ENCODE measurements around the gene CREB3L2. TPM values are rescaled to one million over a fixed set of nuclear protein-coding genes. Genes with fewer than 3 reads are reported as not detected.
A peak's percentile ranks its signal among the peaks of the same experiment; 100 is the strongest.

The CREB3L2 gene
- total RNA-seq, 1 donor from 2014 or later: 103 TPM

DNA sequence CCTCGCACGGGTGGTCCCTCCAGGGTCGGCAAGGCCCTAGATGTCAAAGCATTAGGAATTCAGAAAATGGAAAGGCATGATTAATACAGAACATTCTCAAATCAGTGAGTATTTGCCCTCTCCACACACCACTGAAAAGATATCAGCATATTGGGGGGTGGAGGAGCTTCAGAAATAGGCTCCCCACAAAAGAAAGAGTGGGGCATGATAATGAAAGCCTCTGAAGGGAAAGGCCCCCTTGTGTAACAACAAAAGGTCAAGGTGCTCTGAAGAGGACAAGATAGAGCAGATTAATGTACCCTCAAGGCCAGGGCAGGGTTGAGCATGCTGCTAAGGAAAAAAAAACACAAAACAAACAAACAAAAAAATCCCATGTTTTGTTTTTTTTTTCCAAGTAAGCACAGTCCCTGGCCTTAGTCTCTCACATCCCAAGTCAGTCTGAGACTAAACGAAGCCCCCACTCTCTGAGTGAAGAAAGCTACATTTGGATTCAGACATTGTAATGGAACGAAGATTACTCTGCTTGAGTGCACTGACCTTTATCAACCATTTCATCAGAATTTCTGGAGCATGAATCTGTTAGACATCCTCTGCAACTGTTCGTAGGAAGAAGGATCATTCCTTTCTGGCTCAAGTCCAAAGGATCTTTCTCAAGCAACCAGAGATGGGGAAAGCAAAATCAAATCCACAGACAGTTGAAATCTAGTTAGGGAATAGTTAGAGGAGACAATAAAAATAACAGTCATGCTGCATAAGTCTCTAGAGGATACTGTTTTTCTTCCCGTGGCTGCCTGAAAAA, 127.7 kb downstream of the CREB3L2 start:
- intact Hi-C loops (cut with DNase I): no loop called here
- ATAC-seq (peak; percentile 63), DNase-seq (ENCODE audit: low spot score) (no peak)

DNA sequence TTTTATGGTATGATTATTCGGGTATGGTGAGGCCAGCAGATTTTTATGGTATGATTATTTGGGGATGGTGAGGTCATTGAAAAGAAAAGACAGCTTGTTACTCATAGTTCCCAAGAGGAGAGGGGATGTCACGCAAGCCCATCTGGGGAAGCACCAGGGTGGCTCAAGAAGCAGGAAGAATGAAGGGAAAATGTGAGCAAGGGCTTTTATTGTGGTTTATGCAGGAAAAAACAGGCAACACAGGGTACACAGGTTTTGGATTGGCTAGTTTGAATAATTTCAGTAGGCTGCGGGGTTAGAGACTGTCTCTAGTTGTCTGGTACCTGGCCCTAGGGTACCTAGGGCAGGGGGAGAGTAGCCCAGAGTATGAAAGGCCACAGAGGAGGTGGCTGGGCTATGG, 128.4 kb downstream of the CREB3L2 start:
- ATAC-seq (no peak), DNase-seq (ENCODE audit: low spot score) (no peak)
- intact Hi-C loops (cut with DNase I): no loop called here

DNA sequence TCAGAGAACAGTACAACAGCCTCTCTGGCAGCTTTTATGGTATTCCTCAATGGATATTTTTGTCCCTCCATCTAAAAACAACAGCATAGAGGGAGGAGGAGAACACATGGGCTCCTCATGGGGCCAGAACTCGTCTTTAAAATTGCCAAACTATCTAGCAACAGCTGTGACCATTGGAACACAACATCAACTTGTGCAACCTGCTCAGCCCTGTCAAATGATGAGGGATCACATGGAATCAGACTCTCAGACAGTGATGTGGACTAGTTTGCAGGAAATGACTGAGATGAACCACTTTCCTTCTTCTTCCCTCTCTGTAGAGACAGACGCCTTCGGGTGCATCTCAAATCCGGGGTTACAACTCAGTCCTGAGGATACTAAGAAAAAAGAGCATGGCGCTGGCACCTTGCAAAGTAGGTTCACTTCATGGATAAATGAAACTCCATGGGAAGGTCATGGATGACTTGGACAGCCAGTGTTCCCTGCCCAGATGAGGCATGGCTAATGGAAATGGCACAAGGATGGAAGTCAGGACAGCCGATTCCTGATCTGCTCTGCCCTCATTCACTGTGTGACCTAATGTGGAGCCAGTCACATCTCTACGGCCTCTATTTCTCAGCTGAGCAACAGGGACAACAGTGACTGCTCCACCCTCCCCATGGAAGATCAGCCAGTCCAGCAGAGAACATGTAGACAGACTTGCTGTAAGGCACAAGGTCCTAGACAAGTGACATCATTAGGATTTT, 130.5 kb downstream of the CREB3L2 start:
- intact Hi-C loops (cut with DNase I): no loop called here
- ATAC-seq: peak; percentile 84
- DNase-seq (ENCODE audit: low spot score): no peak

DNA sequence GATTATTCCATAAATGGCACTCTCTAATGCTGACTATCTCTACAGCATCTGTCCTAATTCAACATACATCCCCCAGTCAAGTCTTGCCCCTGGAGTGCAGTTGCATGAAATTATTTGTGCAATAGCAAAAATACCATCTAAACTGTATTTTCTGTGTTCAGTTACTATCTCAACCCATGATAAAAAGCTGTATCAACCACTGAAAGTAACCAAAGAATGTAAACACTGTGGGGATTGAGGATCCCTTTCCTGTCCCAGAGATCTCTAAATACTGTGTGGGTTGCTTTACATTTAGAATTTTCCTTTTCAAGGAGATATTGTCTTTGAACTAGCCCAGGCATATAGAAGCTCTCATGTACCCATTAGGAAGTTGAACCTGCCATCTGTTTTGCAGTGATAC, 131.2 kb downstream of the CREB3L2 start:
- ATAC-seq (no peak), DNase-seq (ENCODE audit: low spot score) (no peak)
- intact Hi-C loops (cut with DNase I): no loop called here

DNA sequence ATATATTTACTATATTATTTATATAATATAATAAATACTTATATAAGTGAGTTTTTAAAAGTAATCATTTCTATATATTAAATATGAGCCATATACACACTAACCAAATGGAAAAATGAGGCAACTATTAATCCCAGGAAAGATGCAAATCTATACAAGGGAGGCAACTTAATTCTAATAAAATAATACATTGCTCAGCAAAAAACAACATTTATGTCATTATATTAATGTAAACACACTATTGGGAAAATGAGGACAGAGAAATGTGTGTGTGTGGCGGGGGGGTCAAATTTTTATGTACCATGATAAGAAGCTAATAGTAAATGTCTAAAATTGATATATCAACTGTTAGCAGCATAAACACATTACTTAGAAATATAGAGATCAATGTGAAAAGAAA, 131.8 kb downstream of the CREB3L2 start:
- intact Hi-C loops (cut with DNase I): no loop called here
- DNase-seq (ENCODE audit: low spot score) (no peak), ATAC-seq (no peak)

DNA sequence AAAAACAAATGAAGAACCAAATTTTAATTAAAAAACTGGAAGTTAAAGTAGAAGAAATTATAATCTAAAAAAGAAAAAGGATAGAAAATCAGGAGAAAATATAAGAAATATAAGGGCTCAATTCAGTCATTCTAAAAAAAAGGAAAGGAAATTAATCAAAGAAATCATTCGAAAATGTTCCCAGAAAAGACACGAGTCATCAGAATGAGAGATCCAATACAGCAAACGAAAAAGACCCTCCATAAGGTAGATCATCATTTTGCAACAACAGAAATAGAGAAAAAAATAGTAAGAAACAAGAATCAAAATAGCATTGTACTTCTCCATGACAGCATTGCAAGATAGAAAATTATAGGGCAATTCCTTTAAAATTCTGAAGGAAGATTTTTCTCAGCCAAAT, 132.6 kb downstream of the CREB3L2 start:
- DNase-seq (ENCODE audit: low spot score): no peak
- intact Hi-C loops (cut with DNase I): no loop called here
- ATAC-seq: no peak

DNA sequence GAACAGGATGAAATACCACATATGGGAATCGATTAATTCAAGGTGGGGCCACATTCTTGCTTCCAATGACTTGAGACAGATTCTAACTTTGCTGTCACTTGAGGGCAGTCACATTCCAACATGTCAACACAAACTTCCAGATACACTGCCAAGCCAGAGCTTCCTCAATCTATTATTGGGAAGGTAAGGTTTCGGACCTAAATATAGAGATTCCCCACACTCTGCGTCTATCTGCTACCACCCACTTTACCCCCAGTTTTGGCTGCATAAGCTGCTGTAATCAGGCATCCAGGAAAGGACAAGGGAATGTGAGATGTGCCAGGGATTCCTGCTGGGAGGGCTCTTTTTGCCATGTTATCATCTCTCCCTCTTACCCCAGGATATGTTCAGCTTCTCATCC, 134.6 kb downstream of the CREB3L2 start:
- no peak for ATAC-seq
- DNase-seq (ENCODE audit: low spot score): no peak
- intact Hi-C loops (cut with DNase I): no loop called here

DNA sequence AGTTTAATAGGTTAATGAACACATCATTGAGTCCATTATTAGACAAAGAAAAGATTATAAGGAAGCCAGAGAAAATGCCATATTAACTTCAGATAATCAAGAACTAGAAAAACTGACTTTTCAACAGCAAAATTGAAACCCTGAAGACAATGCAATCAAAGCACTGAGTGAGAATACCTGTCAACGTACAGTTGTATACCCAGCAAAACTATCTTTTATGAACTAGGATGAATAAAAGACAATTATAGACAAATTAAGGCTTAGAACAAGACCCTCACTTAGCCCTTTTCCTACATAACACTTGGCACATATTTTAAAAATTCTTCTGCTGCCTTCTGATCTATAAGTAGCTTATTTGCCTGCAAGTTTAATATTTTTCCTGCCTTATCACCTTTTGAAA, 136.1 kb downstream of the CREB3L2 start:
- ATAC-seq (no peak), DNase-seq (ENCODE audit: low spot score) (no peak)

DNA sequence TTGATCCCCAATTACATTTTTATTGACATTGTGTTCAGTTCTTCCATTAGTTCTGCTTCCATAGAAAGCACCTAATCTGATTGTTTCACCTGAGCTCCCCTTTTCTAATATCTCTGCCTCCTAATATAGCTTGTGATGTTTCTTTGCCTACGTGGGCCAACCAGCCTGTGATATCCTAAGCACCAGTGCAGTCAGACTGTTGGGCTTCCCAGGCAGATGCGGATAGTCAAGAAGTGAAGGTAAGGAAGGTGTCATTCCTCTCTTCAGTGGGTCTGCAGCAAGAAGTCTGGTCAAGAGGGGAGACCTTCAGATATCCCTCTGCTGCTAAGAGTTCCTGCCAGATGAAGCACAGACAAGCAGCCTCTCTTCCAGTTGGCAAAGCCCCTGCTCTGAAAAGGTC, 138.9 kb downstream of the CREB3L2 start:
- DNase-seq (ENCODE audit: low spot score) (no peak), ATAC-seq (no peak)

More for the DNA sequence above, 136.1 kb downstream of the CREB3L2 start:
- intact Hi-C loops (cut with DNase I): no loop called here

DNA sequence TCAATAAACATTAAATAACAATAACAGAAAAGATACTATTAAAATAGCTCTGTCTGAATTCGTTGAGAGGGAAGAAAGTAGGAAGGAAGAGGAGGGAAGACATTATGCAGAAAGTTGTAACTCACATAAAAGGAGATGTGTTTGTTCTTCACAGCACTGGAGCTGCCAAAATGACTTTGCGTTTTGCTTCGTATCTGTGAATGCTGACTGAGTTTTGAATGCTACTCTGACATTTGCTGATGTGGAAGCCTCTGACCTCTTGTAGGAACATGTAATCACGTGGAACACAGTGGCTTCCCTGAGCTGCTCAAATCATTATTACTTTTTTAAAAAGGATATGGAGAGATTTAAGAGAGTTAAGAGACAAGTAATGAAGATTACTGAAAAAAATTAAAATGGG, 139.5 kb downstream of the CREB3L2 start:
- no peak for ATAC-seq
- no peak for DNase-seq (ENCODE audit: low spot score)
- intact Hi-C loops (cut with DNase I): no loop called here

More for the DNA sequence above, 138.9 kb downstream of the CREB3L2 start:
- intact Hi-C loops (cut with DNase I): no loop called here

DNA sequence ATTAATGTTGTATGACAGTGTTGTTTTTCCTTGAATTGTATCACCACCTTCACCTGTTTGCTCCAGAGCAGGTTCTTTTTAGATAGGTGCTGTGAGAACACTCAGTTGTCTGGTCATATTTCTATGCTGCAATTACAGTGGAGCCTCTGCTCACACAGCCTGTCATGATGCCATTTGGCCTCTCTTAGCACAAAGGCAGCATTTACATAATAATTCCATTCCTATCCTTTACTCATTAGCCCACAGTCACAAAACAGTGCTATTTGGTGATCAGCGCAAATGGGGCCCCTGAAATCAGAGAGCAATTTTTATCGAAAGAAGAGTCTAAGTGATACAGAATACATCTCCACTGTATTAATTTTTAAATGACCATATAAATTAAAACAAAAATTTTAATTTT, 141.3 kb downstream of the CREB3L2 start:
- ATAC-seq: no peak
- no peak for DNase-seq (ENCODE audit: low spot score)
- intact Hi-C loops (cut with DNase I): no loop called here

DNA sequence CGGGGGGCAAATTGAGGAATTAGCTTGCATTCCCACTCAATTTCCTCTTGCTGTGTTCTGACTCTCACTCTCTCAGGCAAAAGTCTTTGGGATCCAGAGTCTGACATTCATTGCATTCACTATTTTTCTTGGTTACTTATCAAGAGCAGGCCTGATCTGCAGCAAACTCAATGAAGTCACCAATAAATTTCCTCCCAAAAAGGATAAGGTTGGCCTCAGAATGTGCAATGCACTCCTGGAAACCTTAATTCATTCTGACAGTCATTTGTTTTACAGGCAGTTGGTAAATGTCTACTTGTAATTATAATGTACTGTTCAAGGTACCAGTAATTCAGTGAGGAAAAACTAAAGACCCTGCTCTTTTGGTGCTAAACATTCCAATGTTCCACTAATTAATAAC, 148.8 kb downstream of the CREB3L2 start:
- DNase-seq (ENCODE audit: low spot score): no peak
- no peak for ATAC-seq
- intact Hi-C loops (cut with DNase I): no loop called here

DNA sequence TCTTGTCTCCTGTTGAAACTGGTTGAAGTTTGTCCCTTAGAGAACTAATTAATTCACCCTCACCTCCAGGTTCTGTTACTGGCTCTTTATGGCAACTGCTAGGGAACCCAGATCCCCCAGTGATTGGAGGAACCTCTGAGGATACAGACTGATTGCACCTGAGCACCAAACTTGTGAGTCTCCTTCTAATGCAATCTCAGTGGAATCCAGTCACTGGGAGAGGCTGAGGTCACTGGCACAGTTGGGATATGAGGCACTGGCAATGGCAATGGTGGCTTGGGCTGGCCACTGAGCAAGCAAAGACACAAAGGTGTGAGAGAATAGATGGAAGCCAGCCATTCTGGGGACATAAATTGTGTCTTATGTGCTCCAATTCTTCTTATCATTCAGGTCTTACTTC, 149.8 kb downstream of the CREB3L2 start:
- ATAC-seq: no peak
- no peak for DNase-seq (ENCODE audit: low spot score)
- intact Hi-C loops (cut with DNase I): no loop called here

DNA sequence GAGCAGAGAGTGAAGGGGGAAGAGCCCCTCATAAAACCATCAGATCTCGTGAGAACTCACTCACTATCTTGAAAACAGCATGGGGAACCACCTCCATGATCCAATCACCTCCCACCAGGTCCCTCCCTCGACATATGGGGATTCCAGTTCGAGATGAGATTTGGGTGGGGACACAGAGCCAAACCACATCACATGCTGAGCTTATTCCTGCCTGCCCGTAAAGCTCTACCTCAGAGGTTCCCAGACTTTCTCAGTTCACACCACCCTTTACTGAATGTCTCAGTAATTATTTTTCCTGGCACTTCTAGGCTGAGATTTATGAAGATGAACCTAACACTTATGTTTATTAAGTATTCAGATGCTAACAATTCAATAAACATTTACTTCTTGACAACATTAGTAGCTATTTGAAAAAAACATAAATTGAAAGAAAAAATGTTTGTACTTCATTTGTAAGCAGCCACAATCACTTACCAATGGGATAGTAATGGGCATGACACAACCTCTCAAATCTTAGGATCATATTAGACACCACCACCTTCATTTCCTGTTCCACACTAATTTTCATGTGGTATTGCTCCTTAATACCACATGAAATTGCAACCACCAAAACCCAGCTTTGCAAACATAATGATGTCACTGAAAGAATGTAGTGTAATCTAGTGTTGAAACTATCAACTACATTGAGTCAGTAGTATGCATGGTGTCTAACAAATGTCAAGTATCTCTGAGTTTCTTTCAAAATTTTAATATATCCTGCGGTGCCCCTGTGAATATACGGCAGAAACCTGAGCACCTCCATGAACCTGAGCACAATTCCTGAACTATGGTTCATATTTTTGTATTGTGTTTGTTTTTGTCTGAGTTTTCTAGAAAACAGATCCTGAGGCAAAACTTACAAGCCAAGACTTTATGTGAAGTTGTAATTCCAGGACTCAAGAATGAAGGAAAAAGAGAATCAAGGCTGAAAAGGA, 150.6 kb downstream of the CREB3L2 start:
- DNase-seq (ENCODE audit: low spot score) (no peak), ATAC-seq (no peak)
- intact Hi-C loops (cut with DNase I): no loop called here

DNA sequence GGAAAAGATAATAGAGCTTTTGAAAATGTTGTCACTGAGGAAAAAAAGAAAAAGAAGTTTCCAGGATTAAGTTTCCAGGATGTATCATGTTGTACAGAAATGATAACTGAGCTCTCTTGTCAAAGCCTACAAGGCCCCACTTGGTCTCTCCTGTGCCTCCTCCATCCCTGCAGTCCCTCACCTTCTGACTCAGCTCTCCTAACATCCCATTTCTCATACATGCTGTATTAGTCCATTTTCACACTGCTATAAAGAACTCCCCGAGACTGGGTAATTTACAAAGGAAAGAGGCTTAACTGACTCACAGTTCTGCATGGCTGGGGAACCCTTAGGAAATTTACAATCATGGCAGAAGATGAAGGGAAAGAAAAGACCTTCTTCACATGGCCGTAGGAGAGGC, 151.3 kb downstream of the CREB3L2 start:
- intact Hi-C loops (cut with DNase I): no loop called here
- no peak for ATAC-seq

DNA sequence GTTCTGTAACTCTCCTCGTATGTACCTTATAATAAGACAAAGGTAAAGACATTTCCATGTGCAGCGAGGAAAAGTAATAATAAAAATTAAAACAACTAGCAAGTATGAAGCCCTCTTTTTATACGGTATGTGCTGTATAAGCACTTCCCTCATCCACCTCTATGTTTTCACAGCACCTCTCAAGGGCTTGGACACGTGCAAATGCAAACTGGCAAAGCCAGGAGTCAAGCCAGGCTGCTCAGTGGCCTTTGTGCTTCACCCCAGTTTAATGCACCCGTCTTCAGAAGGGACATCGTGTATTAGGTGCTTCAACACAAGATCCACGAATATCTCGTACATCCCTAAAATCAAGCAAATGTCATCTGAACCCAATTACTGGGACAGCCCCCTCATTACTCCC, 153.8 kb downstream of the CREB3L2 start:
- ATAC-seq (no peak), DNase-seq (ENCODE audit: low spot score) (no peak)
- intact Hi-C loops (cut with DNase I): no loop called here

More for the DNA sequence above, 151.3 kb downstream of the CREB3L2 start:
- DNase-seq (ENCODE audit: low spot score): no peak

DNA sequence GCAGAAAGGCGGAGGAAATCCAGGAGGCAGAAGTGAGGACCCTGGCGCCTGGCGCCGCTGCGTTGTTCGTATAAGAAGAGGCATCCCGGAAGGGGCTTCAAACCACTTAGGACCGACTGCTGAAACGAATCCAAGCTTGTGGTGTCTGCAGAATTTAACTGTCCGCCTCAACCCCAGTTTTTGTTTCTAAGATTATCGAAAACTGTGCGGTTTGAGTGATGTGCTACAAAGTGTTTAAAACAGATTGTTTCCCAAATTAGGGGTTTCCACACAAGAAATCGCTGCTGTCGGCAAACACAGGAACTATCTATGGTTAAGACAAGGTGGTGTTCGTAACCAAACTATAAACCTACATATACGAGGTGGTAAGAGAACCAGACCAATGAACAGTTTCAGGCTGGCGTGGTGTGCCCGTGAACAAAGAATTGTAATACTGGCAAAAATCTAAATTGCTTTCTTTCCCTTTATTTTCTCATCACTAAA, 154.3 kb downstream of the CREB3L2 start:
- DNase-seq (ENCODE audit: low spot score) (no peak), ATAC-seq (no peak)
- intact Hi-C loops (cut with DNase I): no loop called here

DNA sequence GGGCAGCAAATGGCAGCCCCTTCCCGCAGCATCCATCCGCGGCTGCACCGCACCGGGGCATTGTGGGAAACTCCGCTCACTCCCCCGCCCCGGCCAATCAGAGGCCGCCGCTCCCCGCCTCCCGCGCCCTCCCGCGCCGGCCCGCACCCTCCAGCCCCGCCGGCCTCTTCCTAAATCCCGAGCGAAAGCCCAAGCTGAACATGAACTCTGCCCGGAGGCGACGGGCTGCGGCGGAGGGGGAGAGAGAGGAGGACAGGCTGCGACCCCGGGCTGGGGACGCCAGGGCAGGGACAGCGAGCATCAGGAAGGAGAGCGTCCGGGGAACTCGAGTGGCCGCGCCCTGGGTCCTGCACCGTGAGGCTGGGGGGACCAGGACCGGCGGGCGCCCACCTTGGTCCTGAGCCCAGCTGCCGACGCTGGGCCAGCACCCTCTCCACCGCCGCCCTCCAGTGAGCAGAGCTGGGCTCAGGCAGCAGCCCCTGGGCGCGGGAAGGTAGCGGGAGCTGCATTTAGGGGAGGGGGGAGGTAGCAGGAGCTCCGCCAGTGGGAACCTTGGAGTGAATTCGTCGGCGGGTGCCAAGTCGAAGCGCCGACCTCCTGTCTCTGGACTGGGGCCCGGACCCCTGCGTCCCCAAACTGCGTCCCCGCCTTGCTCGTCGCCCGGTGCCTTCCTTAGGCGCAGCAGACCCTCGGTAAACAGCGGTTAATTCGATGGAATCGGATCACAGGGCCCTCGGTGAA, 154.9 kb downstream of the CREB3L2 start, which contains the start of gene DGKI:
Gene DGKI (minus strand): TSS at position 148 of the 741 bp plus-strand sequence.
- intact Hi-C loops (cut with DNase I): no loop called here
- ATAC-seq: peak; percentile 50
- no peak for DNase-seq (ENCODE audit: low spot score)

DNA sequence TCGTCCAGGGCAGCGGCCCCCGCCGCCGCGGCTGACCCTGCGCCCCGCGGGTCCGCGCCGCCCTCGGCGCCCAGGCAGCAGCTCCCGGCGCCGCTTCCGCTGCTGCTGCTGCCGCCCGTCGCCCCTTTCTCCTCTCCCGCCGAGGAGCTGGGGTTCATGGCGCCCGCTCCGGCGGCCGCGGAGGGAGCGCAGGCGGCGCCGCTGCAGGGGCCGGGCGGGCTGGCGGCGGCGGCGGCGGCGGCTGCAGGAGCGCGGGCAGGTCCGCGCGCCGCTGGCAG, 155.4 kb downstream of the CREB3L2 start:
- DNase-seq (ENCODE audit: low spot score): no peak
- ATAC-seq: no peak
- intact Hi-C loops (cut with DNase I): no loop called here

Measured in sciatic nerve (tissue), 2 donors.